ENCODE measurements around the gene MLXIP.

MLXIP gene

DNA sequence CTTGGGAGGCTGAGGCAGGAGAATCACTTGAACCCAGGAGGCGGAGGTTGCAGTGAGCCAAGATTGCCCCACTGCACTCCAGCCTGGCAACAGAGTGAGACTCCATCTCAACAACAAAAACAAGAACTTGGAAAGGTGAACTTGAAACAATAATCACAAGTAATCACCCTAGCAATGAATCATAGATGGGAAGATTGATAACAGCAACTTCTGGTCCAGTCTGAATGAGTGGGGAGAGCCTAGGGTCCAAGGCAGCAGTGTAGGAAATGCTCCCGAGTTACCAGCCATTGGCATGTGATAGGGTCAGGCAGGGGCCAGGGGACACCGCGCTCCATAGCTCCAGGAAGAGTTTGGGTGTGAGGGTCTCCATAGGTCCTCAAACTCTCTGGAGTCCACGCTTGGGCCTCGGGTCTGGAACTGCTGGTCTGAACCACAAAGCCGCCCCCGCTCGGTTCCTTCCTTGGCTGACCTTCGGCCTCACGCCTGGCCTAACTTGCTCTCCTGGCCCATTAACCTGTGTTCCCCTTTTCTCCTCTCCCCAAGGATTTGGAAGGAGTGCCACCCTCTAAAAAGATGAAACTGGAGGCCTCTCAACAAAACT, 19.9 kb upstream of the MLXIP start:
- Mint-ChIP-seq H3K36me3 (ENCODE audit: insufficient read depth) (no peaks in the 10 kb centered on the region), H3K27ac (peak overlapping the region in 1 of 2 donors; percentile 23)

DNA sequence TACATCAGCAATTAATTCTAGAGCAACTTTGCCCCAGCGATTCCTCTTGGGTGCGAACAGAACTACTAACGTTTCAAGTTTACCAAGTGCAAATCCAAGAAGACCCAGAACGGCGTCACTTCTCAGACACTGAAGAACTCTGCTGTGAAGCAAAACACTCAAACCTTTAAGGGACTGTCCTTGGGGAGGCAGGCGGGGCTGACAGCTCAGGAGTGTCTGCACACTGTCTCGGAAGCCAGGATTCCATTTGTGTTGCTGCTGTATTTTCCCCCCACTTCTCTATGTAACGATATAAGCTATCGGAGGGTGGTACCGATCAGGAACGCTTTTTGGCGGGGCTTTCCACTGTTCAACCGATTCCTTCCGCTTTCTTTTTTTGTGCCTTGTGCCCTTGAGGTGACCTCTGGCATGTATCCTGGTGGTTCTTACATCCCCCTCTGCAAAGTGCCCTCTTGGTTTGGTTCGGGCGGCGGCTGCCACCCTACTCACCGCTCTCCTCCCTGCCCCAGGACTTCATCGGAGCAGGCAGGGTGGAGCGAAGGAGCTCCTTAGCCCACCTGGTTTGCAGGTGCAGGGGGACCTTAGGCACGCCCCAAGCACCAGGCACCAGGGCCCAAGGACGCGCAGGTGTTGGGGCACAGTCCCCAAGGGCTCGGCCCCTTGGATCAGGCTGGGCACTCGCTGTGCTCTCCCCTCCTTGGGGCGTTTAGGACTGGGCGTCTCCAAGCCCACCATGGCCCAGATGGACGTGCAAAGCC, 19.2 kb upstream of the MLXIP start:
- H3K4me3 Mint-ChIP-seq, result no peak overlapping the region
- DNase-seq (no peak), ATAC-seq (replicated peaks) (no peak)
- no peaks in the 10 kb centered on the region for H3K27me3 Mint-ChIP-seq
- no peak overlapping the region for H3K27ac Mint-ChIP-seq
- H3K36me3 Mint-ChIP-seq (ENCODE audit: insufficient read depth), result no peaks in the 10 kb centered on the region
- no peaks in the 10 kb centered on the region for H3K9me3 Mint-ChIP-seq
- H3K4me1 Mint-ChIP-seq (ENCODE audit: low read depth in 2 of 2), result peaks cover 0 to 3% of the 10 kb centered on the region in 2 donors

More for the DNA sequence above, 19.9 kb upstream of the MLXIP start:
- DNase-seq (no peak), ATAC-seq (replicated peaks) (no peak)
- H3K4me1 Mint-ChIP-seq (ENCODE audit: low read depth in 2 of 2), result peaks cover 0 to 7% of the 10 kb centered on the region in 2 donors
- no peak overlapping the region for H3K4me3 Mint-ChIP-seq
- no peaks in the 10 kb centered on the region for H3K9me3 Mint-ChIP-seq
- no peaks in the 10 kb centered on the region for H3K27me3 Mint-ChIP-seq

DNA sequence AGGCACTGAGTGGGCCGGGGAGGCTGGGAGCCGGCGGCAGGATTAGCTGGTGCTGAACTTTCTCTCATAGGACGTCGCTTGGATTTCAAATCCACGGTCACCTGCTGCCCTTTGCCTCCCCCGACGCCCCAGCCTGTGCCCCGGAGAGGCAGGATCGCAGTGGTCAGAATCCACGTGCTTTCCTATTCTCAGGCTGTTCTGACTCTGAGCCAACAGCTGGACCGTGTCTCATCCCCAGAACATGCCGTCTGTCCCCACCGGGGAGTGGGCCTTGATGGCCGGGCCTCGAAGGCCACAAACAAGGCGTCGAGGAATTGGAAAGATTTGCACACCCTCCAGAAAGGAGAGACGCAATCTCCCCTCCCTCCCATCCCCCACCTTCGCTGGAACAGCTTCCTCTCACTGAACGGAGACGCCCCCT, 18.5 kb upstream of the MLXIP start:
- Mint-ChIP-seq H3K36me3 (ENCODE audit: insufficient read depth) (peaks cover 2% of the 10 kb centered on the region), H3K4me1 (ENCODE audit: low read depth in 2 of 2) (no peaks in the 10 kb centered on the region), H3K27me3 (no peaks in the 10 kb centered on the region), H3K4me3 (no peak overlapping the region), H3K9me3 (no peaks in the 10 kb centered on the region), H3K27ac (peak overlapping the region in 1 of 2 donors; percentile 19)
- ATAC-seq (replicated peaks) (no peak), DNase-seq (no peak)

DNA sequence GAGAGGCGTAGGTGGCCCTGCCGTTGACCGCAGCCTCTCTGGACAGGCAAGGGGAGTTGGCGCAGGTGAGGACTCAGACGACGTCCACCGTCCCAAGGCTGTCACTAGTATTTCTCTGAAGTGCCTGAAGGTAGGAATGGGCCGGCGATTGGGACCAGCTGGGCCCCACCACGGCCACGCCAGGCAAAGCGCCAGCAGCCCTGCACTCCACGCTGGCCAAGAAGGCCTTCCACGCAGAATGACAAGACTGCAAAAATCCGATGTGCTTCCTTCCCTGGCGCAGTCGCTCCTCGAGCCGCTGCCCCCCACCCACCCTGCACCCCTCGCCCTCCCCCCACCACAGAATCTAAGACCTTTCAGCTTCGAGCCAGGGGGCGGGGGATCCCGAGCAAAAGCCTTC, 17.3 kb upstream of the MLXIP start:
- H3K4me3 Mint-ChIP-seq, result no peak overlapping the region
- H3K27me3 Mint-ChIP-seq, result no peaks in the 10 kb centered on the region
- ATAC-seq (replicated peaks), result no peak

DNA sequence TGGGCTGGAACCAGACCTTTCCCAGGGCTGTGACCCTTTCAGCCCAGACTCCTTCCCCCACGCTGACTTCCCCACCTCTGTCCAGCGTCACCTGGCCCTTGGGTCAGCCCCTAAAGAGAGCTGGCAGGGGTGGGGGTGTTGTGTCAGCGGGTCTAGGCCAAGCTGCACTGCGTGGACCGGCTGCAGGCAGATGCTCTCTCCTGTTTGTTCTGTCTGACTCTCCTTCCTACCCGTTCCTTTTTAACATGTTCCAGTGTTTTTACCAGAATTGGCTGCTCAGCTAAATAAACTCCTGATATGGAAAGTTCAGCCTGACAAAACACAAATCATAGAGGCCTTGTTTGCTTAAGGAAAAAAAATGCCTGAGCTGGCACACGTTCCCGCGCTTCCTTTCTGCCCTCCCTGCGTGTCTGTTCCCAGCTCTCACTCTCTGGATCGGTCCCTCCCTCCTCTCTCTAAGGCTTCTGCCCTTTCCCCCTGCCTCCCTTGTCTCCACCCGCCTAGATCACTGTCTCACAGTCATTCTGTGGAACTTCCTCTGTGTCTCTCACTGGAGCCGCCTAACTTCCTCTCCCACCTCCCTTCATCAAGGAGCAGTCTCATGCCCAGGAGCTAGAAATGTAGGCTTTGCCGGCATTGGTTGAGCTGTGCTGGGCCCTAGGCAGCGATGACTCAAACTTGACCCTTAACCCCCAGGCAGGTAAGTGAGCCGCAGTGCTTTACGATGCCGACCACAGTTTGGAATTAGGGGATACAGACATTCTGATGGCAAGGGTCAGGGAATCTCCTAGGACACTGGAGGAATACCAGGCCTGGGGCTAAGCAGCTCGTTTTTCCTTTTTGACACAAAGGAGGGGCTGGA, 15.5 kb upstream of the MLXIP start:
- Mint-ChIP-seq H3K4me1 (ENCODE audit: low read depth in 2 of 2) (peaks cover 4% of the 10 kb centered on the region in 2 donors), H3K27me3 (no peaks in the 10 kb centered on the region), H3K9me3 (no peaks in the 10 kb centered on the region), H3K36me3 (ENCODE audit: insufficient read depth) (peaks cover 2% of the 10 kb centered on the region), H3K27ac (no peak overlapping the region), H3K4me3 (no peak overlapping the region)
- ATAC-seq (replicated peaks), result no peak
- DNase-seq, result no peak

More for the DNA sequence above, 17.3 kb upstream of the MLXIP start:
- DNase-seq, result no peak
- Mint-ChIP-seq H3K27ac (no peak overlapping the region), H3K9me3 (no peaks in the 10 kb centered on the region), H3K4me1 (ENCODE audit: low read depth in 2 of 2) (no peaks in the 10 kb centered on the region), H3K36me3 (ENCODE audit: insufficient read depth) (peaks cover 2% of the 10 kb centered on the region)

DNA sequence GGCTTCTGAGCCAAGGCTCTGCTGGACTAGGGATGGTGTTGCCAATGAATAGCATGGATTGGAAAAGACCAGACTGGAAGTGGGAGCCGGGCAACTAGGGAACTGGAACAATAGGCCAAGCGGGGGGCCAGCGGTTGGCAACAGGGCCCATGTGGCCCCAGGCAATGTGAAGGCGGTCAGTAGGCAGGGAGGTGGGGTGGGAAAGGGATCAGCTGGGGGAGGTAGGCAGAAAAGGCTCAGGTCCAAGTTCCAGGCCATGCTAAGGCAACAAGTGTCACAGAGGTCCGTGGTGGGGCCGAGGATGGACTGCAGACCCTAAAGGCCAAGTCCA, 14.9 kb upstream of the MLXIP start:
- Mint-ChIP-seq H3K27me3 (no peaks in the 10 kb centered on the region), H3K36me3 (ENCODE audit: insufficient read depth) (peaks cover 2% of the 10 kb centered on the region), H3K9me3 (no peaks in the 10 kb centered on the region), H3K4me3 (no peak overlapping the region), H3K27ac (no peak overlapping the region), H3K4me1 (ENCODE audit: low read depth in 2 of 2) (peaks cover 8 to 9% of the 10 kb centered on the region in 2 donors)
- no peak for DNase-seq
- ATAC-seq (replicated peaks), result no peak

DNA sequence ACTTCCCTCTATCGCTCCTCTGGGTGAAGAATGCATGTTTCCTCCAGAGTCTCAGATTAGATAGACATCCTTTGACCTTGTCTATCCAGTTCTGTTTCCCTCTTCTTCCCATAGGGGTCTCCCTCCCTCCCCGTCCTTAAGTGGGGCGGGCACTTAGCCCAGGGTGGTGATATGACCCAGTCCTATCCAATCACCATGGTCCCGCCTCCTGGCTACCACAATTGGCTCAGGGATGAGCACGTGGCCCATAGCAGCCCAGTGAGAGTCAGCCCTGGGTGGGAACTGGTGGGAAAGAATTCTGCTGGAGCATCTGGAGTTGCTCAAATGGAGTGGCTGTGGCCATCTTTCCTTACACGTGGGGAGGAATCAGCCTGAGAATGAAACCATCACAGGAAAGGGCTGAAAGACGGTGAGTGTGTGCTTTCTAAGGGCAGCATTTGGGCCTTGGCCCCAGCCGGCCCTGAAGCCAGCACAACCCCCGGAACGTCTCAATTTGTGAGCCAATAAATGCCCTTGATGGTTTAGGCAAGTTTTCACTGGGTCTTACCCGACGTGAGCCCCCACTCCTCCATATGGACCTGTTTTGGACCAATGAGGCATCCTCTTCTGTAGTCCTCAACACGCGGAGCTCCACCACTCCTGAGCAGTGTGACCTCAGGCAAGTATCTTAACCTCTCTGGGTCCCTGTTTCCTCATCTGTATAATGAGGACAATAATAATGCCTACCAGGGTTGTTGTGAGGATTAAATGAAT, 14.4 kb upstream of the MLXIP start:
- Mint-ChIP-seq H3K36me3 (ENCODE audit: insufficient read depth) (peaks cover 2% of the 10 kb centered on the region), H3K27me3 (no peaks in the 10 kb centered on the region), H3K4me3 (no peak overlapping the region), H3K9me3 (no peaks in the 10 kb centered on the region), H3K4me1 (ENCODE audit: low read depth in 2 of 2) (peaks cover 8 to 9% of the 10 kb centered on the region in 2 donors), H3K27ac (no peak overlapping the region)
- DNase-seq (no peak), ATAC-seq (replicated peaks) (no peak)

DNA sequence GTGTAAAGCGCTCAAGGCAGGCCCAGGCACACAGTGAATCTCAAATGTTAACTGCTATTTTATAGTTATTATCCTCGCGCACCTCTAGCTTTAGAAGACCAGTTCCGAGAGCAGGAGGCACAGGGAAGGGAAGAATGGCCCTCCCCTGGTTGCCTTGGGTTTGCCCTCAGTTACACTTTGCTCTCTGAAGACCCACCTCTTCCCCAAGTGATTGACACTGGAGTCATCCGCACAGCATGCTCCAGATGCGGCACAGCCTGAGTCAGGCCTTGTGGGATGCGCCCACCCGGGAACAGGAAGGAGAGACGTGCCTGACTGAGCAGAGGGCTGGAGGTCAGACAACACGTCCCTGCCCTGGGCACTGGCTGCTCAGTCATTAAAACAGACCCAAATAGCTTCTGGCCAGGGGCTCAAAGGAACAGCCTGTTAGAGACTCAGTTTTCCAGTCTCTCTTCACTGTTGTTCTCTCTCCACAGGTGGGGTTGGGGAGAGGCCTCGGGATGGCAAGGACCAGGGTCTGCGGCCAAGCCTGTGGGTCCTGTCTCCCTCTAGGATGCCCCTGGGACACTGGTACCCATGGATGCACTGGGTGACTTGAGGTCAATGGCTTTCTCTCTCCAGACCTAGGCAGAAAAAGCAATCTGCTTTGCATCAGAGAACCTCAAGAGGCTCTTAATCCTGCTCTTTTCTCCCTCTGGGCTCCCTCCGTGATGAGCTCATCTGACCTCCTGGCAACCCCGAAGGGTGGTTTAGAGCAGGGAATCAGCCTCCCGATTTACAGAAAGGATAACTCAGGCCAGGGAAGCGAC, 13.6 kb upstream of the MLXIP start:
- DNase-seq, result no peak
- Mint-ChIP-seq H3K27me3 (no peaks in the 10 kb centered on the region), H3K27ac (no peak overlapping the region), H3K9me3 (no peaks in the 10 kb centered on the region), H3K36me3 (ENCODE audit: insufficient read depth) (peaks cover 2% of the 10 kb centered on the region), H3K4me1 (ENCODE audit: low read depth in 2 of 2) (peaks cover 8 to 9% of the 10 kb centered on the region in 2 donors), H3K4me3 (no peak overlapping the region)
- no peak for ATAC-seq (replicated peaks)

DNA sequence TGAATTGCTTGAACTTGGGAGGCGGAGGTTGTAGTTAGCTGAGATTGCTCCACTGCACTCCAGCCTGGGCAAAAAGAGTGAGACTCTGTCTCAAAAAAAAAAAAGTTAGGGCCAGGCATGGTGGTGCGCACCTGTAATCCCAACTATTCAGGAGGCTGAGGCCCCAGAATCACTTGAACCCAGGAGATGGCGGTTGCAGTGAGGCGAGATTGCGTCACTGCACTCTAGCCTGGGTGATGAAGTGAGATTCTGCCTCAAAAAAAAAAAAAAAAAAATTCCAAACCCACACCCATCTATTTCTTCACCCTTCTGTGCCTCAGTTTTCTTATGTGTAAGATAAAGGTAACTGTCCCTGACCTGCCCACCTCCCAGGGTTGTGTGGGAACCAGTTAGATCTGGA, 11.0 kb upstream of the MLXIP start:
- DNase-seq (no peak), ATAC-seq (replicated peaks) (peak; percentile 26)
- Mint-ChIP-seq H3K4me3 (peak overlapping the region in 1 of 2 donors; percentile 64), H3K4me1 (ENCODE audit: low read depth in 2 of 2) (peaks cover 8 to 9% of the 10 kb centered on the region in 2 donors), H3K27me3 (no peaks in the 10 kb centered on the region), H3K36me3 (ENCODE audit: insufficient read depth) (peaks cover 2% of the 10 kb centered on the region), H3K27ac (peak overlapping the region in 1 of 2 donors; percentile 88), H3K9me3 (no peaks in the 10 kb centered on the region)

DNA sequence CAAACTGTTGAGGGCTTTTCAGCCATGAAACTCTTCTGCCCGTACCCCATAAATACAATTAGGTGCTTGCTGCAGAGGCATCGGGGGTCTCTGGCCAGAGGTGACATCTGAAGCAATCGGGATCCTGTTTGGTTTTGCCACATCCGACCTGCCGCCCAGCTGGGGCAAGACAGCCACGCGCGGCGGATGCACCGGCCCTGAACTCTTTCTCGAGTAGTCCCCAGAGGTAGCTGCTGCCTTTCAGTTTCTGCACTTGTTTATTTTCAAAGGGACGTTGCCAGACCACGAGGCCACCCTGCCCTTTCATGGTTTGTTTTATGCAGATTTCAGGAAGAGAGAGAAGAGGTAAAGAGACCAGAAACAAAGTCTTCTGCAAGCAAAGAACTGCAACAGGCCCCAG, 10.6 kb upstream of the MLXIP start:
- Mint-ChIP-seq H3K36me3 (ENCODE audit: insufficient read depth) (peaks cover 2% of the 10 kb centered on the region), H3K27me3 (no peaks in the 10 kb centered on the region), H3K9me3 (no peaks in the 10 kb centered on the region), H3K4me1 (ENCODE audit: low read depth in 2 of 2) (peaks cover 8 to 9% of the 10 kb centered on the region in 2 donors), H3K27ac (peak overlapping the region; percentile 19 to 88), H3K4me3 (peak overlapping the region; percentile 43 to 64)
- DNase-seq (peak in 2 of 3 experiments; percentile 17 to 18), ATAC-seq (replicated peaks) (peak; percentile 80)

DNA sequence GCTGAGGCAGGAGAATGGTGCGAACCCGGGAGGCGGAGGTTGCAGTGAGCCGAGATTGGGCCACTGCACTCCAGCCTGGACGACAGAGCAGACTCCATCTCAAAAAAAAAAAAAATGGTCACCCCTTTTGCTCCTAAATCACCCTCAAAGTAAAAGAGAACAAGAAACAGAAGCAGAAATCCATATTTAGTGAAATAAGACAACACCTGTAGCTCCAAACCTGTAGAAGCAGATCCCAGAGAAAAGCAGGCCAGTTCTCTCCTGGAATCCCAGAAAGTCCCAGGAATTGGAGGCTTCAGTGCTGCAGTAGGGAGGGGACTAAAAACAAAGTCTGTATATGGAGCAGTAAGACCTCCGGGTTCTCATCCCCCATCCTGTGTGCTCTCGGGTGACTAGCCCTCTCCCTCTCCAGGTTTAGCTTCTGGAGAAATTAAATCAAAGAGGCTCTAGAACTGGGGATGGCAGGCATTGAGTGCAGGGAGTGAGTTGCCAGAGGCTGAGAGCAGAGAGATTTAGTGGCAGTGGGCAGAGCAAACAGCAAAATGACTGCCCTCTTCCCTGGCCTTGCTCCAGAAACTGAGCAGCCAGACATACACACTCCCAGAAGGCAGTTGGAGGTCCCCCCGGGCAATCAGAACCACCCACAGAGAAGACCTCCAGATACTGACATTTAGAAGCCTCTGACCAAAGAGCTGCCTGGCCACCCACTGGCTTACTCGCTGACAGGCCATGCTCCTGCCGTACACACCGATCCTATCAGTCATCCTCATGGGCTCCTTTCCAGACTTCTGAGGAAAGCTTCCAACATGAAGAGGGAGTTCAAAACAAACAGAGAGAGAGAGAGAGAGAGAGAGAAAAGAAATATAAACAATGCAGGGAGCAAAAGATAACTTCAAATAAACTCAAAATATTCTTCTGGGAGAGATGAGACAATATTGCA, 6.3 kb upstream of the MLXIP start:
- H3K36me3 Mint-ChIP-seq (ENCODE audit: insufficient read depth), result no peaks in the 10 kb centered on the region
- H3K27me3 Mint-ChIP-seq, result no peaks in the 10 kb centered on the region
- no peaks in the 10 kb centered on the region for H3K9me3 Mint-ChIP-seq
- DNase-seq (no peak), ATAC-seq (replicated peaks) (no peak)
- no peak overlapping the region for H3K27ac Mint-ChIP-seq
- peaks cover 8 to 9% of the 10 kb centered on the region in 2 donors for H3K4me1 Mint-ChIP-seq (ENCODE audit: low read depth in 2 of 2)
- no peak overlapping the region for H3K4me3 Mint-ChIP-seq

DNA sequence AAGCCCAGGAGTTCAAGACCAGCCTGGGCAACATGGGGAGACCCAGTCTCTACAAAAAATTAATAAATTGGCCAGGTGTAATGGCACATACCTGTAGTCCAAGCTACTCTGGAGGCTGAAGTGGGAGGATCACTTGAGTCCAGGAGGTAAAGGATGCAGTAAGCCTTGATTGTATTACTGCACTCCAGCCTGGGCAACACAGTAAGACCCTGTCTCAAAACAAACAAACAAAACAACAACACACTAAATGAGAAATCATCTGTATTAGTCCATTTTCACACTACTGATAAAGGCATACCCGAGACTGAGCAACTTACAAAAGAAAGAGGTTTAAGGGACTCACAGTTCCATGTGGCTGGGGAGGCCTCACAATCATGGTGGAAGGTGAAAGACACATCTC, 4.7 kb upstream of the MLXIP start:
- Mint-ChIP-seq H3K4me1 (ENCODE audit: low read depth in 2 of 2) (no peaks in the 10 kb centered on the region), H3K27ac (no peak overlapping the region), H3K4me3 (no peak overlapping the region), H3K9me3 (no peaks in the 10 kb centered on the region), H3K36me3 (ENCODE audit: insufficient read depth) (peaks cover 4% of the 10 kb centered on the region), H3K27me3 (no peaks in the 10 kb centered on the region)
- no peak for DNase-seq
- no peak for ATAC-seq (replicated peaks)
